Stimulated activated CD4-positive, alpha-beta T cell treated with anti-CD3 and anti-CD28 coated beads, Interleukin-1b, Interleukin-23, amount 100 ng/mL, for 1 hour (primary cell): Measurements from ENCODE around the gene CREBBP.
A peak's percentile ranks its signal among the peaks of the same experiment; 100 is the strongest.
"Not testable (repeated sequence)": the region's sequence is repeated elsewhere in the genome, so short reads cannot be mapped to it uniquely, and the experiment has no call there.

Source experiments
- DNase-seq, 2 donors: peaks; one replicate each; pipeline ENCODE4 v3.0.0-alpha.2; 2020; ENCODE audit warnings: low read depth in 2 of 2

CREBBP gene

DNA sequence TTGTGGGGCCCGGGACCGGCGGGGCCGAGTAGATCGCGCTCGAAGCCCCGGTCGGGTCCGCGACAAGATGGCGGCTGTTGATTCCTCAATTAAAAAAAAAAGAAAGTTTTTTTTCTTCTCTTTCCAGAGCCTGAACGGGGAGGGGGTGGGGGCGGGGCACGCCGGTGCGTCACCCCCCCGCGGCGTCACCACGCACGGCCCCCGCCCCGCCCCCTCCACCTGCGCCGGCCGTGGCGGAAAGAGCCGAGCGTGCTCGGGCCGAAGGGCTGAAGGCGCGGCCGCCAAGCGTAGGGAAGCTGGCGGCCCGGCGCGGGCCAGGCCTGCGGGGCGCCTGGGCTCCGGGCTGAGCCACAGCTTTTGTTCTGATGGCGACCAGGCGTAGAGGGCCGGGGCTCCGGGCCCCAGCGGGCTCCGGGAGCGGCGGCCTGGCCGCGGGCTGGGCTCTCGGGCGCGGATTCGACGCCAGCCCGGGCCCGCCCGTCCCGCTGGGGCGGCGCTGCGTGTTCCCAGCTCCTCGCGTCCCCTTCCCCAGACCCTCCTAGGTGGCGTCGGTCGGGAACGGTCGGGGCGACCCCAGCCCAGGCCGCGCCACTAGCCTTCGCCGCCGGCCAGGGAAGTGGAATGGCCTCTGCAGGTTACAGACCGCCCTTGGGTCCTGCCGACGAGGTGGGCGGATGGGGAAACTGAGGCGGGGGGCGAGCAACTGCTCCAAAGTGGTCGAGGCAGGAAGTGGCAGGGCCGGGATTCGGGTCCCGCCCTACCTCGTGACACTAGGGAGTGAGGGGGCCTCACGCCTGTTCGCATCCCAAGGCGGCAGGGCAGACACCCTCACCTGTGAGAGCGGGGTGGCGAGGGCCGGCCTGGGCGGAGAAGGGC, at the start of gene CREBBP:
Gene CREBBP, minus strand, starts transcription at position 91 of the 876 bp plus-strand sequence. CDS start 797 bp downstream, outside the sequence.
- DNase-seq: peak; percentile 78 to 79

DNA sequence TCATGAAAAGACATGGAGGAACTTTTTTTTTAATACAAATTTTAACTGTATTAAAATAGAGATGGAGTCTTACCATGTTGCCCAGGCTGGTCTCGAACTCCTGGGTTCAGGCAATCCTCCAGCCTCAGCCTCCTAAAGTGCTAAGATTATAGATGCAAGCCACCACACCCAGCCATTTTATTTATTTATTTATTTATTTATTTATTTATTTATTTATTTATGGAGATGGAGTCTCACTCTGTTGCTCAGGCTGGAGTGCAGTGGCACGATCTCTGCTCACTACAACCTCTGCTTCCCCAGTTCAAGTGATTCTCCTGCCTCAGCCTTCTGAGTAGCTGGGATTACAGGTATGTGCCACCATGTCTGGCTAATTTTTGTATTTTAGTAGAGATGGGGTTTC, 46.6 kb upstream of the CREBBP start:
- not testable (repeated sequence) for DNase-seq

DNA sequence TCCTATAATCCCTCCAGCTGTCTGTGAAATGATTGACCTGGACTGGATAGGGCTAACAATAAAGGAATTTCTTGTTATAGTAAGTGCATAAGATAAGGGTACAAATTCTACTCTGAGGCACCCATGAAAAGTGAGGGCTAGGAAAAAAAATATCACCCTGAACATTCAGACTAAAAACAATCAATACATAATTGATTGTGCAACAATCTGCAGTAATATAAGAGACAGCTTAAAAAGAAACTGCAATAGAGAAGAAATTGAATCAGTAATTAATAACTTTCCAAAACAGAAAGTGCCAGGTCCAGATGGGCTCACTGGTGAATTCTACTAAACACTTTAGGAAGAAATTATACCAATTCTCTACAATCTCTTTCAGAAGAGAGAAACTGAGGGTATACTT, 44.2 kb upstream of the CREBBP start:
- no peak for DNase-seq

DNA sequence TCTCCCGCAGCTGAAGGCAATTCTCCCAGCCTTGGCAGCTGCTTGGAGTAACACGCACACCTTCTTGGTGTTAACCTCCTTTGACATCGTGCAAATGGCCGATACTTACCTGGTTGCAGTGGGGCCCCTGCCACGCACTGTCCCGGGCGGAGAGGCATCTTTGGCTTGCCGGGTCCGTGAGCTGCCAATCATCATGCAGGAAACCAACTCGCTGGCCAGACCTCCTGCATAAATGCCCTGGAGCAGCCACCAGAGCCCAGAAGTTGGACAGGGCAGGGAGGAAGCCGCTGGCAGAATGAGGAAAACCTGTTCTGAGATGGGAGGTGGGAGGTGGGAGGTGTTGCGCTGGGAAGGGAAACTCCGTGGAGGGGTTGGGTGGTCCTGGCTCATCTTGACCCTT, 41.7 kb upstream of the CREBBP start:
- DNase-seq: no peak

DNA sequence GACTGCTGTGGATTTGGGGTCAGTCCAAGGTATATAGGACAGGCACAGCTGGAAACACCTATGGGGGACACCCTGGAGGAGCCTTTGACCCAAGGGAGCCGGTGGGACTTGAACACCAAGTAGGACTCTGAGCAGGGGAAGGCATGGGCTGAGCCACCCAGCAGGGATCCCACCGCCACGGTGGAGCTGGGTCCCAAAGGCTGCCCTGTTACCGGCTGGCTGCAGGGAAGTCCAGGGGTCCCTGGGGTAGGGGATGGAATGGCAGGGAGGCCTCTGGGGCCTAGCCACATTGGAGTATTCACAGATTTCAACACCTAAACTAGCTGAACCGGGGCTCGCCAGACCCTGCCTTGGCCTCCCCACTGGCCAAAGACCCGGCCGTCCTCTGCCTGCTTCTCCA, 39.7 kb upstream of the CREBBP start:
- no peak for DNase-seq

DNA sequence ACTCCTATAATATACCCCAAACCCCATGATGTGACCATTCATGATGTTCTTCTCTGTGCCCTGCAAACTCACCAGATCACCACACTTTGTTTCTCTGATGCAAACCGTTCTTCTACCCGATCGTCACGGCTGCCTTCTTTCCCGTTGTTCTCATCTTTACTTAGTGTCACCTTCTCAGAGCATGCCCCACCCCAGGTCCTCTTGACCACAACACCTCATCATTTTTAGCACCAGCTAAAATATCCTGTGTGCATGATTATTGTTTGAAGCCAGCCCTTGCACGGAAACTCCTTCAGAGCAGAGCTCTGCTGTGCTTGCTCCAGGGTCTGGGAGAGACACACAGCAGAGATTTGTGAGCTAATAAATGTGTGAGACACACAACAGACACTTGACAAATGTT, 38.9 kb upstream of the CREBBP start:
- DNase-seq: no peak

DNA sequence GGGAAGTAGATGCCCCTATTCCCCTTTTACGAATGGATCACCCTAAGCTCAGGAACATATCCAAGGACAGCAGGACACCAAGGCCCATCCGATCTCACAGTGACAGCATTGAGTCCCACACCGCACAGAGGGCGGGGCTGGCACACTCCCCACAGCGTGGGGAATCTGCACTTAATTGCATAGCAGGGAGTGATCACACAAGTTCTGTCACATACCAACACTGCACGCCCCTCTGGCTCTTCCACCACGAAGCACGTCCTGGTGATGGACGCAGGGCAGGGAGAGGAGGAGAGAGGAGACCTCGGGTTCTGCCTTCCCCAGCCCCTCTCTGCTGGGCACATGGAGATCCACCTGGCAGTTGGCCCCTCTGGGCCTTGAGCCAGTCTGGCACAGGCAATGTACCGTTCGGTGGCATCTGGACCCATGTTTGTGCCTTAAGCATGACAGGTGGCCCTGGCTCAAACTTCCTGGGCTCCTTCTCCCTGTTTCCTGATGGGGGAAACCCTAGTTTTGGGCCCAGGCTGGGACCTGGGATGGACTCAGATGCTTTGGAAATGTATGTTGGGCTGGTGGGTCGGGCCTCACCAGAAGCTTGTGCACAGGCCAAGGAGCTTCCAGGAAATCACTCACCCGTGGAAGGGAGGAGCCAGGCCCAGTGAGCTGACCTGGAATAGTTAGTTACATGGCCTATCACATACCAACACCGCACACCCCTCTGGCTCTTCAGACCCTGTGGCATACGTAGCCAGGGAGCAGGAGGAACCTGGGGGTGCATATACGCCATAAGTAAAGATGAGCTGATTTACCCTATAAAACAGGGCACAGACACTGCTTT, 35.1 kb upstream of the CREBBP start:
- no peak for DNase-seq

DNA sequence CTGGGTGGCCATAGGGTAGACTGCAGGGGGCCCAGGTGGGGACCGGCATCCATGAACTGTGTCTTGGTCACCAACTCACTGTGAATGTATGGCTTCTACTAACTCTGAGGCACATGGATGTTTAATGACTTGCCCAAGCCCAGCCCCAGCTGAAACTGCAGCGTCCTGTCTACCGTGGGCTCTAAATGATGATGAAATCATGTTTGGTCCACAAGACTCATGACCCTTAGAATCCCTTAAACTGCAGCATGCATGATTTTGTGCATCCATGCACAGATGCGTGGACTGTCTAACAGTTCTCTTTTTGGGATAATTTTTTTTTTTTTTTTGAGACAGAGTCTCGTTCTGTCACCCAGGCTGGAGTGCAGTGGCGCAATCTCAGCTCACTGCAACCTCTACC, 32.4 kb upstream of the CREBBP start:
- no peak for DNase-seq

DNA sequence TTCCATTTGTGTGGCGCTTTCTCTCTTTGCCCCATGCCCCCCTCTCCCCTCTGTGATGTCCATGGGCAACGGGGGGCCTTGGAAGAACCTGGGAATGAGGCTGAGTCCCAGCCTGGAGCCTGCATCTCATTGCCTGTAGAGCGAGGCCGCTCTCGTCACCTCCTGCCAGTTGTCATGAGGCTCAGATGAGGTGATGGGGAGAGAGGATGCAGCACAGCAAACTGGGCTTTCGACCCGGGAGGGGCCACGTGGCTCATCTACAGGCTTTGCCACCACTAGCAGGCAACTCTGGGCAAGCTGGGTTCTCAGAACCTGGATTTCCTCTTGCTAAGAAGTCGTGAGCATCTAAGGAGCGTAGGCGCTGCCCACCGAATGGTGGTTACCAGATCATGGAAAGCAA, 31.9 kb upstream of the CREBBP start:
- no peak for DNase-seq

DNA sequence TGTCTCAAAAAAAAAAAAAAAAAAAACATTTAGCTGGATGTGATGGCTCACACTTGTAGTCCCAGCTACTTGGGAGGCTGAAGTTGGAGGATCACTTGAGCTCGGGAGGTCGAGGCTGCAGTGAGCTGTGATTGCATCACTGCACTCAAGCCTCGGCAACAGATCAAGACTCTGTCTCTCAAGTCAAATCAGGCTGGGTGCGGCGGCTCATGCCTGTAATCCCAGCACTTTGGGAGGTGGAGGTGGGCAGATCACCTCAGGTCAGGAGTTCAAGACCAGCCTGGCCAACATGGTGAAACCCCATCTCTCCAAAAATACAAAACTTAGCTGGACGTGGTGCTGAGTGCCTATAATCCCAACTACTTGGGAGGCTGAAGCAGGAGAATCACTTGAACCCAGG, 31.2 kb upstream of the CREBBP start:
- not testable (repeated sequence) for DNase-seq

DNA sequence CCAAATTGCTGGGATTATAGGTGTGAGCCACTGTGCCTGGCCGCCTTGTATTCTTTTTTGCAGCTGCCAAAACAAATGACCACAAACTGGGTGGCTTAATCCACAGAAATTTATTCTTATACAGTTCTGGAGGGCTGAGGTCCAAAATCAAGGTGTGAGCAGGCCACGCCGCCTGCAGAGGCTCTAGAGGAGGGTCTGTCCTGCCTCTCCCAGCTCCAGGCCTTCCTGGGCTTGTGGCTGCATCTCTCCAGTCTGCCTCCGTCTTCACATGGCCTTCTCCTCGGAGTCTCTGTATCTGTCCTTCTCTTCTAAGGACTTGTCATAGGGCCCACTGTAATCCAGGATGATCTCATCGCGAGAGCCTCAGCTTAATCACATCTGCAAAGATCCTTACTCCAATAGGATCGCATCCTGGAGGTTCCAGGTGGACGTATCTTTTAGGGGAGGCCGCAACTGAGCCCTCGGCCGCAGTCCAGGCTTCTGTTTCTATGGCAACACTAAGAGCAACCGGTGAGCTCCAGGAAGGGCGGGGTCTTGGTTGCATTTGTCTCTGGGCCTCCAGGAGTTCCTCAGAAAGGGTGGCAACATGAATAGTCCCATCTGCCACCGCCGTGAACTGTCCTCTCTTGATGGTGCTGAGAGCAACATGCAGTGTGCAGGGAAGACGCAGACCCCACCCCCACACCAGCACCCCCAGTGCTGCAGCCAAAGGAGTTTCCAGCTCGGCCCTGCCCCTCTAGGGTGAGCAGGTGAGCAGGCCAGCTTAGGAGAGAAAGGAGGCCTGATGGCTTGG, 29.5 kb upstream of the CREBBP start:
- no peak for DNase-seq

DNA sequence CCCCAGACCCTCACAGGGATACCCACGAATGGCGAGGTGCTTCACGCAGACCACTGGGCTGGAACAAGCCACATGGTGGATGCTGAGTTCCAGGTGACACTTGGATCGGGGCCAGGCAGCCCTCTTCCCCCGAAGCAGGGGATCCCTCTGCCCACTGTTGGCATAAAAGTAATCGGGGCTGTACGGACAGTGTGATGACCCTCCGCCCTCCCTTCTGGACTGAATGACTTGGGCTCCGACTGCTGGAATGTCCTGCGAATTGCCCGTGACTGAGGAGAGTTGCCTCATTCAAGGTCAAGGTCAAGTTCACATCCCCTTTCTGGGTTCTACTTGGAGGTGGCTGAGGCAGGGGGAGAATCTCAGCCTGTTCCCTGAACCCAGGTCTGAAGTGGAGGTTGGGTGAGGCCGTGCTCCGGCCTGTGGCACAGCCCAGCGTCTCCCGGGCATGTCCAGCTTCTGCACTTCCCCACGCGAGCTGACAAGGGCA, 28.5 kb upstream of the CREBBP start:
- DNase-seq: no peak

DNA sequence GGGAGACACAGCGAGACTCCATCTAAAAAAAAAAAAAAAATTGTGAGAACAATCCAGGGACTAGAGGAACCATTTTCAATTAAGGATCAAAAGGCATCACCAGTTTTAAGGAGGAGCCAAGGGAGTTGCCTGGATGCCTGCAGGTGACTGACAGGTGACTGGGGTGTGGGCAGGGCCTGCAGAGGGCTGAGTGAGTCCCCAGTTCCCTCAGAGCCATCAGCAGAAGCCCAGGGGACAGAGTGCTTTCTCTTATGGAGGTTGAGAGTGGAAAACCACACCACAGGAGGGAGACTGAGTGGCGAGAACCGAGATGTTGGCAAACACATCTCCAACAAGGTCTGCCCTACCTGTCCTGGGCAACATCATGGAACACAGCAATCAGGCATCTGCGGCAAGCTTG, 27.1 kb upstream of the CREBBP start:
- no peak for DNase-seq

DNA sequence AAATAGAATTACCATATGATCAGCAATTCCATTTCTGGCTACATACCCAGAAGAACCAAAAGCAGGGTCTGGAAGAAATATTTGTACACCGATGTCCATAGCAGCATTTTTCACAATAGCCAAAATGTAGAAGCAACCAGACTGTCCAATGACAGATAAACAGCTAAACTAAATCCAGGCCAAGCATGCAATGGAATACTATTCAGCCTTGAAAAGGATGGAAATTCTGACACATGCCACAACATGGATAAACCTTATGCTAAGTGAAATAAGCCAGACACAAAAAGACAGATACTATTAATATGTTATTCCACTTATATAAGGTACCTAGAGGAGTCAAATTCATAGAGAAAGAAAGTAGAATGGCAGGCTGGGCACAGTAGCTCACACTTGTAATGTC, 25.9 kb upstream of the CREBBP start:
- DNase-seq: no peak

DNA sequence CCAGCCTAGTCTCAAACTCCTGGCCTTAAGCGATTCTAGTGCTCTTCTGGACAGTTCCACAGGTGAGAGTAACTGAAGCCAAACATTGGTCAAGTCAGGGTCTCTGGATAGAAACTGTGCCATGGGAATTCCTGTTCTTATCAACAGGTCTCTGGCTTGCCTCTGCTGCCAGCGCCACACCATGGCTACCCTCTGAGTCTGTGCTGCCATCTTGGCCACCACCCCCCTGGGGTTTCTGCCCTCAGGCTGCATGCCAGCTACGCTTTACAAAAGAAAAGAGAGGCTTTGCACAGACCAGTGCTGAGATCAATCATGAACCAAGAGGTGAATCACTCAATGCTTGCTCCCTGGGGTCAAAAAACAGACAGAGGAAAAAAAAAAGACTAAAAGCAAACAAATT, 24.4 kb upstream of the CREBBP start:
- DNase-seq: no peak

DNA sequence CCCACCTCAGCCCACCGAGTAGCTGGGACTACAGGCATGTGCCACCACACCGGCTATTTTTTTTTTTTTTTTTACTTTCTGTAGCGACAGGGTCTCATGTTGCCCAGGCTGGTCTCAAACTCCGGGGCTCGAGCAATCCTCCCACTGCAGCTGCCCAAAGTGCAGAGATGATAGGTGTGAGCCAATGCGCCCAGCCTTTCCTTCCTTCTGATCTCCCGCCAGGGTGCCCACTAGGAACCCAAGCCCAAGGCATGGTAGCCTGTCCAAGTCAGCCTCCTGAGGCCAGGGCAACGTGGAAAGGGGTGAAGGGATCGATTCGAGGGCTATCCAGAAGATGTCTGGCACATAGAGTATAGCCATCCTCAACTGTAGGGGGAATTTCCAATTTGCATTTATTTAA, 9.6 kb upstream of the CREBBP start:
- DNase-seq: no peak

DNA sequence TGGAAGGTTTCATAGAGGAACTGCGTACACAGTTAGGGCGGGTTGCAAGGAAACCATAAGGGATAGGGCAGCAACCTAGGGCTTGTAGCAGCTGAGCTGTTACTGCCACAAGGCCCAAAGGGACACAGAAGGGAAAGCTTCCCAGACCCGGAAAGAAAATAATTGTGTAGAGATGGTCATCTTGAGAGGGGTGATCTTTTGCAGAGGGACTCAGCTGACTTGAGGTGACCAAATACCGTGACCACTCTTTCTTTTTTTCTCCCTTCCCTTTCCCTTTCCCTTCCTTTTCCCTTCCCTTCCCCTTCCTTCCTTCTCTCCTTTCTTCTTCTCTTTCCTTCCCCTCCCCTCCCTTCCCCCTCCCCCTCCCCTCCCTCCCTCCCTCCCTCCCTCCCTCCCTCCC, 8.5 kb upstream of the CREBBP start:
- DNase-seq: no peak

DNA sequence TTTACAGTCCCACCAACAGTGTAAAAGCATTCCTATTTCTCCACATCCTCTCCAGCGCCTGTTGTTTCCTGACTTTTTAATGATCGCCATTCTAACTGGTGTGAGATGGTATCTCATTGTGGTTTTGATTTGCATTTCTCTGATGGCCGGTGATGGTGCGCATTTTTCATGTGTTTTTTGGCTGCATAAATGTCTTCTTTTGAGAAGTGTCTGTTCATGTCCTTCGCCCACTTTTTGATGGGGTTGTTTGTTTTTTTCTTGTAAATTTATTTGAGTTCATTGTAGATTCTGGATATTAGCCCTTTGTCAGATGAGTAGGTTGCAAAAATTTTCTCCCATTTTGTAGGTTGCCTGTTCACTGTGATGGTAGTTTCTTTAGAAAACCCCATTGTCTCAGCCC, 5.5 kb upstream of the CREBBP start:
- DNase-seq: not testable (repeated sequence)

DNA sequence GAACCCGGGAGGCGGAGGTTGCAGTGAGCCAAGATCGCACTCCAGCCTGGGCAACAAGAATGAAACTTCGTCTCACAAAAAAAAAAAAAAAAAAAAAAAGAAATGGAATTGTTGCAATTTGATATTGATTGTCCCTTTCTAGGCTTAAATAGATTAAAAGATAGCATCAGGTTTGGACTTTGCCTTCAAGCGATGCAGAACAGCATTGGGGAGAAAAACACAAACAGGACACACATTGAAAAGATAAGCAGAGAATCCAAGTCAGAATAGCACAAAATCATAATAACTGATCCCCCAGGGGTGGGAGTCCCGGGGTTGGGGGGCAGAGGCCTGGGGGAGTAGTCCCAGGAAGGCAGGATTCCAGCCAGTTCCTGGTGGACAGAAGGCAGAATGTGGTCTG, 3.9 kb upstream of the CREBBP start:
- no peak for DNase-seq

DNA sequence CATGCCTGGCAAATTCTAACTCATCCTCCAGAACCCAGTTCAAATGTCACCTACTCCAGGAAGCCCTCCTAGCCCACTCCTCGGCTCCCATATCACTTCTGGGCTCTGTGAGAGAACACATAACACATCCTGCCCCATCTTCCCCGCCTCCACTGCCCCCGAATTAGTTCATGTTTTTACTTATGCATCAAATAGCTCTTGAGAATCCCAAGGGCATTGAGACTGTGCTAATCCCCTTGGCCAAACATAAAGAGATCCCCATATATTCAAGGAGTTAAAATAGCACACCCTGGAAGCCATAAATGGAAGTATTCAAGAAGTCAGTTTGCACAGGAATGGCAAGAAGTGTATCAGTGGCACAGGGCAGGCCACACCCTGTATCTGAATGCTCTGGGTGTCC, 2.0 kb upstream of the CREBBP start:
- DNase-seq: no peak

DNA sequence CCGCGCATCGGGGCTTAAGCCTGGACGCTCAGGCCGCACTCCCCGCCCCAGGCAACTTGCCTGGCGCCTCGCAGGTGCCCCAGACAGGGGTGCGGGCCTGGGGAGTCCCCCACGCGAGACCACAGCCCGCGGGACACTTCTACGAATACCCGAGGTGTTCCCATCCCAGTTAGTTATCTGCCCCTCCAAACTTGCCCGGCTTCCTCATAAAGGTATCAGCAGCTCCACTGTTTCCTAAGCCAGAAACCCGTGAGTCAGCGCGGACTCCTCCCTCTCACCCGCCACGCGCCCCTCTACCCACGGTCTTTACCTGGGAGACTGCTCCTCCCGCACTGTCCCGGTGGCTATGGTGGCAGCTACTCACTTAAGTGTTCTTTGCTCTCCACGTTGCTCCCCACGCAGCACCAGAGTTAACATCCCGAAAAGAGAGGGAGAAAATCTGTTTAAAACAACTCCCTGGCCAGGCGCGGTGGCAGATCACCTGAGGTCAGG, 1.0 kb upstream of the CREBBP start:
- DNase-seq: no peak
